WTC11 (cell line): ENCODE data around the gene CPXM1. TPM values are rescaled to one million over a fixed set of nuclear protein-coding genes. Genes with fewer than 3 reads are reported as not detected.

Experiments used
- AR ChIP-seq: fragments of 250-450 bp; sonication (Bioruptor Pico); IDR thresholded peaks from 2 replicates; pipeline ENCODE4 v1.9.0; 2021; ENCODE audit warnings: mild to moderate bottlenecking
- CREM ChIP-seq: sonication (generic); formaldehyde crosslinking; IDR thresholded peaks from 2 replicates; pipeline ENCODE4 v1.8.1; 2022; ENCODE audit warnings: mild to moderate bottlenecking, missing genetic modification reagents, moderate library complexity
- EMX1 ChIP-seq: fragments of 250-450 bp; sonication (Bioruptor Pico); IDR thresholded peaks from 2 replicates; pipeline ENCODE4 v1.8.0; 2021; ENCODE audit warnings: mild to moderate bottlenecking
- FOXP1 ChIP-seq: sonication (generic); formaldehyde crosslinking; IDR thresholded peaks from 2 replicates; pipeline ENCODE4 v1.8.0; 2022; ENCODE audit warnings: missing genetic modification reagents, mild to moderate bottlenecking, moderate library complexity, borderline replicate concordance
- IRF2 ChIP-seq: sonication (generic); formaldehyde crosslinking; IDR thresholded peaks from 2 replicates; pipeline ENCODE4 v1.8.0; 2022; ENCODE audit warnings: low read depth, missing genetic modification reagents, borderline replicate concordance
- JAZF1 ChIP-seq: fragments of 250-450 bp; sonication (Bioruptor Pico); IDR thresholded peaks from 2 replicates; pipeline ENCODE4 v1.9.0; 2021; ENCODE audit warnings: moderate library complexity, mild to moderate bottlenecking, inconsistent platforms
- PREB ChIP-seq: sonication (generic); formaldehyde crosslinking; IDR thresholded peaks from 2 replicates; pipeline ENCODE4 v1.8.1; 2022; ENCODE audit warnings: mild to moderate bottlenecking, missing genetic modification reagents, moderate library complexity, borderline replicate concordance
- SMAD3 ChIP-seq: sonication (generic); formaldehyde crosslinking; IDR thresholded peaks from 2 replicates; pipeline ENCODE4 v1.8.0; 2022; ENCODE audit warnings: missing genetic modification reagents, mild to moderate bottlenecking, borderline replicate concordance
- TEAD4 ChIP-seq: sonication (generic); formaldehyde crosslinking; IDR thresholded peaks from 2 replicates; pipeline ENCODE4 v1.8.0; 2022; ENCODE audit warnings: mild to moderate bottlenecking, missing genetic modification reagents
- TP53 ChIP-seq: sonication (generic); formaldehyde crosslinking; IDR thresholded peaks from 2 replicates; pipeline ENCODE4 v1.8.1; 2023; ENCODE audit warnings: mild to moderate bottlenecking, missing genetic modification reagents
- ZBTB21 ChIP-seq: sonication (generic); formaldehyde crosslinking; IDR thresholded peaks from 2 replicates; pipeline ENCODE4 v1.8.1; 2023; ENCODE audit warnings: mild to moderate bottlenecking, missing genetic modification reagents, borderline replicate concordance
- ZNF263 ChIP-seq: sonication (generic); formaldehyde crosslinking; IDR thresholded peaks from 2 replicates; pipeline ENCODE4 v1.8.1; 2022; ENCODE audit warnings: low read depth, mild to moderate bottlenecking, moderate library complexity, missing genetic modification reagents
- ZNF416 ChIP-seq: fragments of 250-450 bp; sonication (Bioruptor Pico); IDR thresholded peaks from 2 replicates; pipeline ENCODE4 v1.9.0; 2021; ENCODE audit warnings: mild to moderate bottlenecking, inconsistent platforms
- ZNF425 ChIP-seq: fragments of 250-450 bp; sonication (Bioruptor Pico); conservative IDR thresholded peaks from 2 replicates; pipeline ENCODE4 v1.9.0; 2021; ENCODE audit warnings: mild to moderate bottlenecking
- total RNA-seq: library from RNA; stranded (reverse); gene quantifications from 3 replicates; pipeline ENCODE4 v1.2.3, GENCODE V29; 2021
- TF ChIP-seq, protein P1 (sequence below): sonication (generic); formaldehyde crosslinking; IDR thresholded peaks from 2 replicates; pipeline ENCODE4 v1.8.0; 2022; ENCODE audit warnings: mild to moderate bottlenecking, missing genetic modification reagents
- TF ChIP-seq, protein P2 (sequence below): sonication (generic); formaldehyde crosslinking; IDR thresholded peaks from 2 replicates; pipeline ENCODE4 v1.8.0; 2022; ENCODE audit warnings: mild to moderate bottlenecking, missing genetic modification reagents
- TF ChIP-seq, protein P3 (sequence below): sonication (generic); formaldehyde crosslinking; IDR thresholded peaks from 2 replicates; pipeline ENCODE4 v1.8.0; 2023; ENCODE audit warnings: missing genetic modification reagents
- TF ChIP-seq, protein P4 (sequence below): fragments of 250-450 bp; sonication (Bioruptor Pico); IDR thresholded peaks from 2 replicates; pipeline ENCODE4 v2.1.2; 2022; ENCODE audit warnings: mild to moderate bottlenecking, moderate library complexity

CPXM1 gene
- total RNA-seq, 1 experiment from 2014 or later: 51.2 TPM

DNA sequence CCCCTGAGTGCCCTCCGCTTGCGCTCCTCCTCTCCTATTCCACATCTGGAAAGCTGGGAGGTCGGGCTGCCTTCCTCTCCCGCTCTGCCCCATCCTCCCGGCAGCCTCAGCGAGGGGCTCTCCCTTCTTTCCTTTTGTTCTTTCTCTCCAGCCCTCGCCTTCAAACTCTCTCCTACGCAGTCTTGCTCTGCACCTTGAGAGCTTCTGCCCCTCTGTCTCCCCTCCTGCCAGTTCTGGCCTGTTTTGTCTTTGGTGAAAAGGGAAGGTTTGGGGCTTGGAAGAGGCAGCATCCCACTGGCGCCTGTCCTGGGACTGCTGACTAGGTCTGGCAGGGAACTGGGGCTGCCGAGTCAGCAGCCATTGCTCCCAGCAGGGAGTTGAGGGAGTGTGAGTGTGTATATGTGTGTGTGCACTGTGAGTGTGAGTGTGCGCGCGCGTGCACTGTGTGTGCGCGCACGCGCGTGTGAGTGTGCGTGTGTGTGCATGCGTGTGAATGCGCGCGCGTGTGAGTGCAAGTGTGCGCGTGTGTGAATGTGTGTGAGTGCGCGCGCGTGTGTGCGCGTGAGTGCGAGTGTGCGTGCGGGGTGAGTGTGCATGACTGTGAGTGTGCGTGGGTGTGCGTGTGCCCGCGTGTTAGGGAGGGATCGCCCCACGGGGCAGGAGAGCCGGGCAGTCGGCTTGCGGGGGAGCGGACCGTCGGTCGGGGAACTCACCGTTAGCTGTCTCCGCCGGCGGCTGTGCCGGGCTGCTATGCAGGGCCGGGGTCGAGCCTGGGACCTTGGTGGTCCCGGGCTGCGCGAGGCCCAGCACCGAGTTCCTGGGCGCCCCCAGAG lies 523 bp downstream of the CPXM1 start (continued):
- TF ChIP-seq TEAD4 (CRISPR knock-in tag) (no peak), FOXP1 (peak; percentile 73; the same call in 1 of the 2 replicates), IRF2 (no peak), TP53 (CRISPR knock-in tag) (0 out of 2 replicates have a peak, but pooled peaks have one; percentile 4), ZNF425 (CRISPR knock-in tag) (no peak), JAZF1 (CRISPR knock-in tag) (no peak), EMX1 (0 out of 2 replicates have a peak, but pooled peaks have one; percentile 55), ZNF416 (CRISPR knock-in tag) (no peak), SMAD3 (CRISPR knock-in tag) (no peak), CREM (CRISPR knock-in tag) (no peak), PREB (CRISPR knock-in tag) (no peak), ZNF263 (CRISPR knock-in tag) (no peak), ZBTB21 (CRISPR knock-in tag) (no peak; the same call in 1 of the 2 replicates), AR (0 out of 2 replicates have a peak, but pooled peaks have one; percentile 20)
- TF ChIP-seq, protein P1, sequence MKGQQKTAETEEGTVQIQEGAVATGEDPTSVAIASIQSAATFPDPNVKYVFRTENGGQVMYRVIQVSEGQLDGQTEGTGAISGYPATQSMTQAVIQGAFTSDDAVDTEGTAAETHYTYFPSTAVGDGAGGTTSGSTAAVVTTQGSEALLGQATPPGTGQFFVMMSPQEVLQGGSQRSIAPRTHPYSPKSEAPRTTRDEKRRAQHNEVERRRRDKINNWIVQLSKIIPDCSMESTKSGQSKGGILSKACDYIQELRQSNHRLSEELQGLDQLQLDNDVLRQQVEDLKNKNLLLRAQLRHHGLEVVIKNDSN (CRISPR knock-in tag): no peak
- TF ChIP-seq, protein P2, sequence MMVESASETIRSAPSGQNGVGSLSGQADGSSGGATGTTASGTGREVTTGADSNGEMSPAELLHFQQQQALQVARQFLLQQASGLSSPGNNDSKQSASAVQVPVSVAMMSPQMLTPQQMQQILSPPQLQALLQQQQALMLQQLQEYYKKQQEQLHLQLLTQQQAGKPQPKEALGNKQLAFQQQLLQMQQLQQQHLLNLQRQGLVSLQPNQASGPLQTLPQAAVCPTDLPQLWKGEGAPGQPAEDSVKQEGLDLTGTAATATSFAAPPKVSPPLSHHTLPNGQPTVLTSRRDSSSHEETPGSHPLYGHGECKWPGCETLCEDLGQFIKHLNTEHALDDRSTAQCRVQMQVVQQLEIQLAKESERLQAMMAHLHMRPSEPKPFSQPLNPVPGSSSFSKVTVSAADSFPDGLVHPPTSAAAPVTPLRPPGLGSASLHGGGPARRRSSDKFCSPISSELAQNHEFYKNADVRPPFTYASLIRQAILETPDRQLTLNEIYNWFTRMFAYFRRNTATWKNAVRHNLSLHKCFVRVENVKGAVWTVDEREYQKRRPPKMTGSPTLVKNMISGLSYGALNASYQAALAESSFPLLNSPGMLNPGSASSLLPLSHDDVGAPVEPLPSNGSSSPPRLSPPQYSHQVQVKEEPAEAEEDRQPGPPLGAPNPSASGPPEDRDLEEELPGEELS (CRISPR knock-in tag): no peak
- TF ChIP-seq, protein P3, sequence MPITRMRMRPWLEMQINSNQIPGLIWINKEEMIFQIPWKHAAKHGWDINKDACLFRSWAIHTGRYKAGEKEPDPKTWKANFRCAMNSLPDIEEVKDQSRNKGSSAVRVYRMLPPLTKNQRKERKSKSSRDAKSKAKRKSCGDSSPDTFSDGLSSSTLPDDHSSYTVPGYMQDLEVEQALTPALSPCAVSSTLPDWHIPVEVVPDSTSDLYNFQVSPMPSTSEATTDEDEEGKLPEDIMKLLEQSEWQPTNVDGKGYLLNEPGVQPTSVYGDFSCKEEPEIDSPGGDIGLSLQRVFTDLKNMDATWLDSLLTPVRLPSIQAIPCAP (CRISPR knock-in tag): no peak
- TF ChIP-seq, protein P4, sequence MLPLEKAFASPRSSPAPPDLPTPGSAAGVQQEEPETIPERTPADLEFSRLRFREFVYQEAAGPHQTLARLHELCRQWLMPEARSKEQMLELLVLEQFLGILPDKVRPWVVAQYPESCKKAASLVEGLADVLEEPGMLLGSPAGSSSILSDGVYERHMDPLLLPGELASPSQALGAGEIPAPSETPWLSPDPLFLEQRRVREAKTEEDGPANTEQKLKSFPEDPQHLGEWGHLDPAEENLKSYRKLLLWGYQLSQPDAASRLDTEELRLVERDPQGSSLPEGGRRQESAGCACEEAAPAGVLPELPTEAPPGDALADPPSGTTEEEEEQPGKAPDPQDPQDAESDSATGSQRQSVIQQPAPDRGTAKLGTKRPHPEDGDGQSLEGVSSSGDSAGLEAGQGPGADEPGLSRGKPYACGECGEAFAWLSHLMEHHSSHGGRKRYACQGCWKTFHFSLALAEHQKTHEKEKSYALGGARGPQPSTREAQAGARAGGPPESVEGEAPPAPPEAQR (CRISPR knock-in tag): peak; percentile 89; the same call in 1 of the 2 replicates
